GM21515 (cell line): ENCODE data around the gene PVALEF.

Source experiments
- ATAC-seq: cut with Tn5 transposase; IDR thresholded peaks from one replicate; pipeline ENCODE4 v1.9.1; 2021; ENCODE audit not compliant: unreplicated experiment

PVALEF gene

GRCh38 chr17:81165246-81166032 is at the start of gene PVALEF:
Gene PVALEF (plus strand): TSS chr17:81165507. CDS start chr17:81181227, 15,720 bp downstream.
- no peak for ATAC-seq

GRCh38 chr17:81115749-81116464 is 49.4 kb upstream of the PVALEF start:
- no peak for ATAC-seq

GRCh38 chr17:81116704-81117103 is 48.6 kb upstream of the PVALEF start:
- ATAC-seq = no peak

GRCh38 chr17:81117672-81118198 is 47.6 kb upstream of the PVALEF start:
- no peak for ATAC-seq

- ATAC-seq = no peak
These were observed 46.7 kb upstream of the PVALEF start for GRCh38 chr17:81118308-81119221.

GRCh38 chr17:81119223-81120148 is 45.8 kb upstream of the PVALEF start:
- no peak for ATAC-seq

GRCh38 chr17:81120149-81120484 is 45.2 kb upstream of the PVALEF start:
- no peak for ATAC-seq

- ATAC-seq = no peak
These were observed 44.3 kb upstream of the PVALEF start for GRCh38 chr17:81120695-81121621.

- ATAC-seq = no peak
These were observed 43.2 kb upstream of the PVALEF start for GRCh38 chr17:81121841-81122733.

GRCh38 chr17:81123052-81124048 is 42.0 kb upstream of the PVALEF start:
- no peak for ATAC-seq

GRCh38 chr17:81124377-81124776 is 40.9 kb upstream of the PVALEF start:
- no peak for ATAC-seq

- no peak for ATAC-seq
These were observed 39.7 kb upstream of the PVALEF start for GRCh38 chr17:81125573-81126081.

GRCh38 chr17:81126281-81127132 is 38.8 kb upstream of the PVALEF start:
- ATAC-seq = no peak

- ATAC-seq = no peak
These were observed 38.2 kb upstream of the PVALEF start for GRCh38 chr17:81127133-81127455.

- ATAC-seq = no peak
These were observed 37.7 kb upstream of the PVALEF start for GRCh38 chr17:81127526-81128177.
